ENCODE results near the gene RHOU.

- TF ChIP-seq SIN3A (IDR thresholded peaks at IDR 0.05; ENCODE audit: borderline replicate concordance, insufficient read depth, low read length) (no peak), POLR2AphosphoS5 (IDR thresholded peaks at IDR 0.05; ENCODE audit: low read depth, low read length) (no peak)
Measured at GRCh38 chr1:228756457-228756856, 21.2 kb downstream of the RHOU start.

Measured in PFSK-1 (cell line).